Measurements from ENCODE around the gene PGLYRP3. TPM values are rescaled to one million over a fixed set of nuclear protein-coding genes. Genes with fewer than 3 reads are reported as not detected.

PGLYRP3 gene, protein sequence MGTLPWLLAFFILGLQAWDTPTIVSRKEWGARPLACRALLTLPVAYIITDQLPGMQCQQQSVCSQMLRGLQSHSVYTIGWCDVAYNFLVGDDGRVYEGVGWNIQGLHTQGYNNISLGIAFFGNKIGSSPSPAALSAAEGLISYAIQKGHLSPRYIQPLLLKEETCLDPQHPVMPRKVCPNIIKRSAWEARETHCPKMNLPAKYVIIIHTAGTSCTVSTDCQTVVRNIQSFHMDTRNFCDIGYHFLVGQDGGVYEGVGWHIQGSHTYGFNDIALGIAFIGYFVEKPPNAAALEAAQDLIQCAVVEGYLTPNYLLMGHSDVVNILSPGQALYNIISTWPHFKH
- total RNA-seq (2014; rRNA removed), result not detected in 2 replicates
- Bru-seq, nascent RNA, result not detected
- BruChase-seq, experiment 1, labeled RNA remaining after a 6-hour chase, result not detected
- BruChase-seq, experiment 2, labeled RNA remaining after a 2-hour chase, result not detected
- long read RNA-seq, result 0 reads

DNA sequence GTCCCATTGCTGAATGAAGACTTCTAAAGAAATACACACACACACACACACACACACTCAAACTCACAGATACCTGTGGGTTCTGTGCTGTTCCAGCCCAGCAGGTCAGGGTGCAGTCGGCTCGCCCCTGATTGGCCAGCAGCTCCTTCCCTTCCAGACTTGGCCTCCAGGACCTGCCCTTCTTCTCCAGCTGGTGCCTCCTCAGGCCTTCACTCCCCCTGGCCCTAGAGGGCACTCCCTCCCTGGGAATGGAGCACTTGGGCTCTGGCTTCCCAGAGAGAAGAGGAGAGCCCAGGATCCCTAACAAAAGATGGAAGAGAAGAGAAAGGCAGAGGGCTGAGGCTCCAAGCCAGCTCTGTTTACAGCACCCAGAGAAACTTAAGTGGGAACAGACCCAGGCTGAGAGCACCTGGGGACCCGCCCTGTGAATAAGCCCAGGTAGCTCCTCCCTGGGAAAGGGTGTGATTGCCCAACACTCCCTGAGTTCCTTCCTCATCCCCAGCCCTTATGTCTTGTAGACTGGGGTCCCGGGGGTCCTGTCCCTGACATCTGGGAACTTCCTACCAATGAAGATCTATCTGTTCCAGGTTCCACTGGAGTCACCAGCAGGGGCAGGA is at the start of gene PGLYRP3:
TSS of gene PGLYRP3 (minus strand) at position 383 of the 617 bp plus-strand sequence. CDS start 2,287 bp downstream, outside the sequence.
- Histone ChIP-seq H3K9me3 (ENCODE audit: low read length) (no peaks in the 10 kb centered on the region), H4K20me1 (ENCODE audit: low read length) (no peaks in the 10 kb centered on the region), H3K27ac (ENCODE audit: low read length) (no peak within 1 kb of the TSS), H3K9me2 (replicated peaks; ENCODE audit: low read length) (no peaks in the 10 kb centered on the region), H2AFZ (ENCODE audit: low read length) (no peak within 1 kb of the TSS), H3K4me2 (ENCODE audit: low read length) (no peak within 1 kb of the TSS), H3F3A (ENCODE audit: low read length, unreplicated experiment) (no peaks in the 10 kb centered on the region), H3K79me2 (ENCODE audit: low read length) (no peaks in the 10 kb centered on the region), H3K27me3 (ENCODE audit: low read length) (peaks cover 40% of the 10 kb centered on the region), H3K4me1 (ENCODE audit: insufficient read depth, low read length) (no peaks in the 10 kb centered on the region), H3K4me3 (ENCODE audit: low read length) (no peak within 1 kb of the TSS), H3K36me3 (ENCODE audit: low read depth, low read length) (no peaks in the 10 kb centered on the region), H3K9ac (ENCODE audit: low read length) (no peak within 1 kb of the TSS)
- no peak for ATAC-seq
- intact Hi-C loops (cut with micrococcal nuclease), result no loop called here
- TF ChIP-seq, protein P1, sequence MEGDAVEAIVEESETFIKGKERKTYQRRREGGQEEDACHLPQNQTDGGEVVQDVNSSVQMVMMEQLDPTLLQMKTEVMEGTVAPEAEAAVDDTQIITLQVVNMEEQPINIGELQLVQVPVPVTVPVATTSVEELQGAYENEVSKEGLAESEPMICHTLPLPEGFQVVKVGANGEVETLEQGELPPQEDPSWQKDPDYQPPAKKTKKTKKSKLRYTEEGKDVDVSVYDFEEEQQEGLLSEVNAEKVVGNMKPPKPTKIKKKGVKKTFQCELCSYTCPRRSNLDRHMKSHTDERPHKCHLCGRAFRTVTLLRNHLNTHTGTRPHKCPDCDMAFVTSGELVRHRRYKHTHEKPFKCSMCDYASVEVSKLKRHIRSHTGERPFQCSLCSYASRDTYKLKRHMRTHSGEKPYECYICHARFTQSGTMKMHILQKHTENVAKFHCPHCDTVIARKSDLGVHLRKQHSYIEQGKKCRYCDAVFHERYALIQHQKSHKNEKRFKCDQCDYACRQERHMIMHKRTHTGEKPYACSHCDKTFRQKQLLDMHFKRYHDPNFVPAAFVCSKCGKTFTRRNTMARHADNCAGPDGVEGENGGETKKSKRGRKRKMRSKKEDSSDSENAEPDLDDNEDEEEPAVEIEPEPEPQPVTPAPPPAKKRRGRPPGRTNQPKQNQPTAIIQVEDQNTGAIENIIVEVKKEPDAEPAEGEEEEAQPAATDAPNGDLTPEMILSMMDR (conservative IDR thresholded peaks at IDR 0.05; ENCODE audit: low read depth, low read length), result 0 out of 2 replicates have a peak, but pooled peaks have one; percentile 16
- no peak for TF ChIP-seq EZH2 (IDR thresholded peaks at IDR 0.05; ENCODE audit: low read length, unreplicated experiment)
- DNase-seq, result peak; percentile 14
- POLR2A ChIA-PET (ENCODE audit: unreplicated experiment), result no interaction called here
- no TSS peak for BruUV-seq (replicated peaks)
- CTCF ChIA-PET, result no interaction called here

DNA sequence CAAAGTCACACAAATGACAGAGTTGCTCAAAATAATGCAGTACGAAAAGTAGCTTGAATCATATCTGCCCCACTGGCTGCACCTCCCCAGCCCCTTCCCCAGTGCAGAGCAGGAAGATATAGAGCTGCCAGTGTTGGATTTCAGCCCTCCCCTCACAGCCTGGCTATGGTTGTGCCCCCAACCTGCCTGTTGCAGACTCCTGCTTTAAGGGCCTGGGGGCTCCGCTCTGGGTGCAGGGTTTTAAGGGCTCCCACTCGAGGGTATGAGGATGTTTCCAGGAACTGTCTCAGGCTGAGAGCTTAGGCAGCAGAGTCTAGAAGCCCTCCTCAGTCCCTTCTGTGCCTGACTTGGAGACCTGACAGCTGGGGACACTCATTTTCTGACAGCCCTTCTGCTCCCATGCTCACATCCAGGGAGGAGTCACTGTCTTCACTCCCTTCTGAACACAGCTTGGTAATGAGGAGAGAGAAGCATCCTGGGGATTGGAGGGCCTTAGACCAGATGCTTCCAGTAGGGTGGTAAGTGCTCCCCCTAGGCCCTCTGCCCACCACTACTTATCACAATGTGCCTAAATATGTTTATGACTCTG is 49.5 kb upstream of the PGLYRP3 start:
- TF ChIP-seq, protein P1 (conservative IDR thresholded peaks at IDR 0.05; ENCODE audit: low read depth, low read length), result no peak
- TF ChIP-seq EZH2phosphoT487 (IDR thresholded peaks at IDR 0.05; ENCODE audit: borderline replicate concordance, low read length) (no peak), EZH2 (IDR thresholded peaks at IDR 0.05; ENCODE audit: low read length, unreplicated experiment) (no peak)
- POLR2A ChIA-PET (ENCODE audit: unreplicated experiment), result interaction anchor here (0.6 kb wide), 2 partner anchors 136 to 173 kb away, joined by 3 read pairs; partner anchors contain the start of gene S100A6
- Histone ChIP-seq H3K79me2 (ENCODE audit: low read length) (no peaks in the 10 kb centered on the region), H3K27me3 (ENCODE audit: low read length) (no peaks in the 10 kb centered on the region), H3K9me2 (replicated peaks; ENCODE audit: low read length) (no peaks in the 10 kb centered on the region), H3K4me2 (ENCODE audit: low read length) (no peak overlapping the region), H2AFZ (ENCODE audit: low read length) (no peak overlapping the region), H3K36me3 (ENCODE audit: low read depth, low read length) (no peaks in the 10 kb centered on the region), H3F3A (ENCODE audit: low read length, unreplicated experiment) (peaks cover under 1% of the 10 kb centered on the region), H3K27ac (ENCODE audit: low read length) (no peak overlapping the region), H3K4me3 (ENCODE audit: low read length) (no peak overlapping the region), H3K4me1 (ENCODE audit: insufficient read depth, low read length) (peaks cover 33% of the 10 kb centered on the region), H3K9me3 (ENCODE audit: low read length) (no peaks in the 10 kb centered on the region), H4K20me1 (ENCODE audit: low read length) (no peaks in the 10 kb centered on the region), H3K9ac (ENCODE audit: low read length) (no peak overlapping the region)
- BruUV-seq (replicated peaks), result no TSS peak
- ATAC-seq (no peak), DNase-seq (no peak)
- intact Hi-C loops (cut with micrococcal nuclease), result no loop called here
- CTCF ChIA-PET, result no interaction called here

Data from PC-3 (cell line).